Esophagus muscularis mucosa (tissue), 4 donors: ENCODE results near the gene DNASE1L2. TPM values are rescaled to one million over a fixed set of nuclear protein-coding genes. Genes with fewer than 3 reads are reported as not detected.

ENCODE experiments used
- DNase-seq: peaks from one replicate; pipeline ENCODE4 v3.0.0-alpha.2; 2017; ENCODE audit errors: extremely low spot score
- H3K27ac ChIP-seq, 4 donors: fragments of 200-600 bp; sonication (generic); replicated peaks in 1 of 4; 1 replicate in 3 of 4; 2 replicates in 1 of 4; pipeline ENCODE4 v1.5.1; 2016 to 2019; ENCODE audit warnings: mild to moderate bottlenecking in 1 of 4
- H3K27me3 ChIP-seq, 4 donors: fragments of 200-600 bp; sonication (generic); one replicate each; pipeline versions ENCODE4 v1.5.1 to v1.6.0; 2016 to 2019
- H3K36me3 ChIP-seq, 4 donors: fragments of 200-600 bp; sonication (generic); one replicate each; pipeline ENCODE4 v1.5.1; 2016 to 2019
- H3K4me1 ChIP-seq, 4 donors: fragments of 200-600 bp; sonication (generic); one replicate each; pipeline ENCODE4 v1.5.1; 2016 to 2019
- H3K4me3 ChIP-seq, 4 donors: fragments of 200-600 bp; sonication (generic); 1 replicate in 2 of 4; 2 replicates in 2 of 4; pipeline ENCODE4 v1.5.1; 2016 to 2019; ENCODE audit warnings: mild to moderate bottlenecking in 4 of 4, moderate library complexity in 1 of 4
- H3K9me3 ChIP-seq, 4 donors: fragments of 200-600 bp; sonication (generic); 1 replicate in 3 of 4; 2 replicates in 1 of 4; pipeline ENCODE4 v1.5.1; 2016 to 2019
- CTCF ChIP-seq, 3 experiments: fragments of 200-600 bp in 2 of 3; fragments of 450-650 bp in 1 of 3; sonication (generic) in 2 of 3; IDR thresholded peaks; one replicate each; pipeline ENCODE4 v1.5.1; 2017 to 2019; ENCODE audit warnings: antibody characterized with exemption in 3 of 3, mild to moderate bottlenecking in 2 of 3, moderate library complexity in 1 of 3
- EP300 ChIP-seq: sonication (generic); formaldehyde crosslinking; IDR thresholded peaks from one replicate; pipeline ENCODE4 v1.6.1; 2017; ENCODE audit warnings: antibody characterized with exemption
- POLR2A ChIP-seq: fragments of 450-650 bp; IDR thresholded peaks from one replicate; pipeline ENCODE4 v1.6.1; 2017; ENCODE audit warnings: antibody characterized with exemption, moderate library complexity, mild to moderate bottlenecking, low read depth
- POLR2AphosphoS5 ChIP-seq, 2 donors: sonication (generic); formaldehyde crosslinking; IDR thresholded peaks; one replicate each; pipeline ENCODE4 v1.6.1; 2017; ENCODE audit warnings: antibody characterized with exemption in 2 of 2
- whole genome bisulfite sequencing: methylation state at CpG from one replicate; pipeline ENCODE4 v1.1.5; 2018; 5-methylcytosine and 5-hydroxymethylcytosine counted together
- intact Hi-C: fragments of 100-400 bp; cut with DNase I; formaldehyde crosslinking; loops from one replicate; pipeline ENCODE4 v1.15.1; 2023
- total RNA-seq, 4 donors: library from RNA; depleted of rRNA; stranded (reverse); fragments of >200 nt; gene quantifications; one replicate each; pipeline versions ENCODE4 v1.1.0 to v1.2.1, GENCODE V29; 2016

Gene DNASE1L2
- total RNA-seq, 4 donors from 2014 or later = 0.50 to 0.86 (median 0.67) TPM

- no peaks in the 10 kb centered on the region for H3K9me3 ChIP-seq
- TF ChIP-seq POLR2A (no peak), CTCF (IDR thresholded peaks at IDR 0.05) (no peak), EP300 (no peak), POLR2AphosphoS5 (IDR thresholded peaks at IDR 0.05) (no peak)
- no peaks in the 10 kb centered on the region for H3K27me3 ChIP-seq
- H3K36me3 ChIP-seq = peaks cover 42 to 79% (median 77%) of the 10 kb centered on the region in 4 donors
- no peak for DNase-seq
- no peak overlapping the region for H3K4me3 ChIP-seq
- H3K27ac ChIP-seq = no peak overlapping the region
- WGBS = 92% methylated on average over 10 of the region's 11 CpGs
- intact Hi-C loops = no loop called here
- peaks cover 0 to 2% (median 1%) of the 10 kb centered on the region in 4 donors for H3K4me1 ChIP-seq
Measured at GRCh38 chr16:2243781-2244180, 7.5 kb downstream of the DNASE1L2 start.

GRCh38 chr16:2244301-2244700, 8.1 kb downstream of the DNASE1L2 start:
- peaks cover under 1 to 3% (median 2%) of the 10 kb centered on the region in 4 donors for H3K4me1 ChIP-seq
- TF ChIP-seq POLR2A (no peak), CTCF (IDR thresholded peaks at IDR 0.05) (no peak), POLR2AphosphoS5 (IDR thresholded peaks at IDR 0.05) (no peak), EP300 (no peak)
- intact Hi-C loops = no loop called here
- H3K9me3 ChIP-seq = no peaks in the 10 kb centered on the region
- H3K27me3 ChIP-seq = no peaks in the 10 kb centered on the region
- DNase-seq = no peak
- no peak overlapping the region for H3K27ac ChIP-seq
- H3K4me3 ChIP-seq = no peak overlapping the region
- peaks cover 42 to 81% (median 77%) of the 10 kb centered on the region in 4 donors for H3K36me3 ChIP-seq
- 79% methylated on average over 12 of the region's 17 CpGs for WGBS

DNA sequence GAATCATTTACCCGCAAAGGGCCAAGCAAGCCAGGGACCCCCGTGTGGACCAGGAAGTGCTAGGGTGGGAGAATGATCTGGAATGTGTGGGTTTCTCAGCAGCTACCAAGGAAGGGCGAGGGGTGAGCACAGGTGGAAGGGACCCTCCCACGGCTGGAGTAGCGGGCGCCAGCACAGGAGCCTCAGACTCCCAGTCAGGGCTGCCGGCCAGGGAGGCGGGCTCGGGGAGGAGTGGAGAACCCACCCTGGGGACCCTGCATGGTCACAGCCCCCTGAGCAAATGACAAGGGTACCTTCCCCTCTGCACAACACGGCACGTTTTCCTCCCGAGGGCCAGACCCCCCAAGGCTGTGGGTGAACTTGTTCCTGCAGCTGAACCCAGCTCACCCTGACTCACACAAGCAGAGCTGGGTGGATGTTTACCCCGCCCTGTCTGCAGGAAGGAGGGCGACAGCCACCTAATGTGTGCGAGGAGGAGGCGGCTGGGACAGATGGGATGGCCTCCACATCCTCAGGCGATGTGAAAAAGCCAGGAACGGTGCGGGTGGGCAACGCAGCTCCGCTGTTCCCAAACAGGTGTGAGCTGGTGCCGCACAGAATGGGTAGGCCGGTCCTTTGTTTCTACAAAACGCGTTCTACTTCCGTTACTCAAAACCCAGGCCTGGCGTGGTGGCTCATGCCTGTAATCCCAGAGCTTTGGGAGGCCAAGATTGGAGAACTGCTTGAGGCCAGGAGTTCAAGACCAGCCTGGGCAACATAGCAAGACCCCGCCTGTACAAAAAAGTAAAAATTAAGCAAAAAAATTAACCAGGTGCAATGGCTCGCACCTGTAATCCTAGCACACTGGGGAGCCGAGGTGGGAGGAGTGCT, 8.9 kb downstream of the DNASE1L2 start:
- peaks cover 42 to 74% (median 68%) of the 10 kb centered on the region in 4 donors for H3K36me3 ChIP-seq
- TF ChIP-seq CTCF (IDR thresholded peaks at IDR 0.05) (no peak), POLR2AphosphoS5 (IDR thresholded peaks at IDR 0.05) (no peak), EP300 (no peak), POLR2A (no peak)

GRCh38 chr16:2246301-2246885, 10.1 kb downstream of the DNASE1L2 start:
- no peak overlapping the region for H3K4me3 ChIP-seq
- H3K27me3 ChIP-seq = no peaks in the 10 kb centered on the region
- WGBS = 100% methylated on average over 1 of the region's 18 CpGs
- DNase-seq = no peak
- intact Hi-C loops = no loop called here
- TF ChIP-seq CTCF (IDR thresholded peaks at IDR 0.05) (no peak), EP300 (no peak), POLR2A (no peak), POLR2AphosphoS5 (IDR thresholded peaks at IDR 0.05) (no peak)
- no peak overlapping the region for H3K27ac ChIP-seq
- H3K36me3 ChIP-seq = peaks cover 42 to 65% (median 58%) of the 10 kb centered on the region in 4 donors
- H3K9me3 ChIP-seq = no peaks in the 10 kb centered on the region
- peaks cover 16 to 19% (median 17%) of the 10 kb centered on the region in 4 donors for H3K4me1 ChIP-seq

More for the DNA sequence above, 8.9 kb downstream of the DNASE1L2 start:
- WGBS = 92% methylated on average over 24 of the region's 30 CpGs
- Histone ChIP-seq H3K4me1 (peaks cover 9 to 11% (median 10%) of the 10 kb centered on the region in 4 donors), H3K9me3 (no peaks in the 10 kb centered on the region), H3K4me3 (no peak overlapping the region), H3K27me3 (no peaks in the 10 kb centered on the region), H3K27ac (no peak overlapping the region)
- DNase-seq = no peak
- intact Hi-C loops = no loop called here
